Mesendoderm (in vitro differentiated cells): ENCODE measurements around the gene PCSK6.

ENCODE experiments used
- DNase-seq: peaks from one replicate; pipeline ENCODE4 v3.0.0; 2013
- H2AK5ac ChIP-seq: 2 replicates; pipeline ENCODE4 v1.6.1; 2013; ENCODE audit warnings: low read length, inconsistent platforms
- H2BK120ac ChIP-seq: 2 replicates; pipeline ENCODE4 v1.6.1; 2013; ENCODE audit warnings: low read depth, mild to moderate bottlenecking, low read length, moderate library complexity, mixed read lengths
- H2BK15ac ChIP-seq: replicated peaks from 2 replicates; pipeline ENCODE4 v1.6.1; 2013; ENCODE audit warnings: low read depth, mild to moderate bottlenecking, moderate library complexity
- H2BK5ac ChIP-seq: 2 replicates; pipeline ENCODE4 v1.6.1; 2013; ENCODE audit warnings: low read length, inconsistent platforms
- H3K18ac ChIP-seq: 2 replicates; pipeline ENCODE4 v1.6.1; 2013; ENCODE audit warnings: mild to moderate bottlenecking, low read length, mixed read lengths
- H3K23ac ChIP-seq: one replicate; pipeline ENCODE4 v1.6.1; 2013; ENCODE audit warnings: low read length
- H3K27ac ChIP-seq: 2 replicates; pipeline ENCODE4 v1.5.1; 2013; ENCODE audit warnings: low read depth, mild to moderate bottlenecking, inconsistent platforms, low read length, moderate library complexity
- H3K27me3 ChIP-seq: 2 replicates; pipeline ENCODE4 v1.6.1; 2013; ENCODE audit warnings: low read length, control low read depth, mild to moderate bottlenecking, inconsistent platforms; ENCODE audit not compliant: insufficient read depth, poor library complexity
- H3K36me3 ChIP-seq: 2 replicates; pipeline ENCODE4 v1.6.1; 2013; ENCODE audit warnings: low read length, inconsistent platforms; ENCODE audit not compliant: control insufficient read depth, insufficient read depth
- H3K4ac ChIP-seq: one replicate; pipeline ENCODE4 v1.6.1; 2013; ENCODE audit warnings: low read depth, mild to moderate bottlenecking, low read length, moderate library complexity
- H3K4me1 ChIP-seq: 2 replicates; pipeline ENCODE4 v1.6.1; 2013; ENCODE audit warnings: low read depth, low read length, inconsistent platforms; ENCODE audit not compliant: control insufficient read depth
- H3K4me2 ChIP-seq: 2 replicates; pipeline ENCODE4 v1.6.1; 2013; ENCODE audit warnings: low read length
- H3K4me3 ChIP-seq: 2 replicates; pipeline ENCODE4 v1.5.1; 2013; ENCODE audit warnings: mild to moderate bottlenecking, low read length
- H3K56ac ChIP-seq: one replicate; pipeline ENCODE4 v1.6.1; 2013; ENCODE audit warnings: low read length
- H3K79me1 ChIP-seq: 2 replicates; pipeline ENCODE4 v1.6.1; 2013; ENCODE audit warnings: low read length, inconsistent platforms
- H3K79me2 ChIP-seq: 2 replicates; pipeline ENCODE4 v1.6.1; 2013; ENCODE audit warnings: mild to moderate bottlenecking, low read length; ENCODE audit not compliant: control insufficient read depth, insufficient read depth
- H3K9ac ChIP-seq: 2 replicates; pipeline ENCODE4 v1.6.1; 2013; ENCODE audit warnings: low read length, inconsistent platforms
- H4K5ac ChIP-seq: one replicate; pipeline ENCODE4 v1.6.1; 2013; ENCODE audit warnings: low read length
- H4K8ac ChIP-seq: one replicate; pipeline ENCODE4 v1.6.1; 2013; ENCODE audit warnings: low read depth, mild to moderate bottlenecking, control low read depth, low read length, moderate library complexity
- WGBS: extraction: QIAGEN DNeasy Blood & Tissue Kit; methylation state at CpG from one replicate; pipeline ENCODE4 v1.1.7; 2013; ENCODE audit warnings: low lambda C conversion rate, missing lambda C conversion rate; ENCODE audit not compliant: insufficient coverage; ENCODE audit errors: extremely low coverage; 5-methylcytosine and 5-hydroxymethylcytosine counted together

Gene PCSK6

DNA sequence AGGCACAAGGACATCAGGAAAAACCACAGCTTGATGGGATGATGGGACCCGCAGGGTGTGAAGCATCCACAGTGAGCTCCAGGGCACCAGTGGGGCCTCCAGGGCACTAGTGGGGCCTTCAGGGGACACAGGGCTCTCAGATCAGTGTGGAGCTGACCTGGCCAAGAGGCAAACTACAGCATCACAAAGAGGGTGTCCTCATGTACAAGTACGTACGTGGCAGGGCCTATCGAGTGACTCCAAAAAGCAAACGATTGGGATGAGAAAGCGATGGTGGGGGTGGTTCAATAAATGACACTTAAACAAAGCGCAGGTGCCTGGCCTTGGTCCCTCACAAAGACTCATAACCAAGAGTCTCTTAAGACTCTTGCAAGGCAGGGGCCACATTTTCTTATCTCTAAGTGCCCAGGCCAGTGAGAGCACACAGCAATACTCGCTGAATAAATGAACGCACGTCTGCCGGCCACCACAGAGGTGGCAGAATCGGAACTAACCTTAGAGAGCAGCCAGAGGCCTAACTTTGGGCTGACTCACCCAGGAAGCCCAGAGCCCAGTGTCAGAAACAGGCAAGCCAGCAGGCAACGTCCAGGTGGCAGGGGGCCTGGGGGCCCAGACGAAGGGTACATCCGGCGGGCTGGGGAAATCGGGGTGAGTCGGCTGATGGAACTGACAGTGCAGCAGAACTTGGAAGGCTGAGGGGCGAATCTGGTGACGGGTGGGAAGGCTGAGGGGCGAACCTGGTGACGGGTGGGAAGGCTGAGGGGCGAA lies 8.7 kb downstream of the PCSK6 start:
- no peak for DNase-seq

DNA sequence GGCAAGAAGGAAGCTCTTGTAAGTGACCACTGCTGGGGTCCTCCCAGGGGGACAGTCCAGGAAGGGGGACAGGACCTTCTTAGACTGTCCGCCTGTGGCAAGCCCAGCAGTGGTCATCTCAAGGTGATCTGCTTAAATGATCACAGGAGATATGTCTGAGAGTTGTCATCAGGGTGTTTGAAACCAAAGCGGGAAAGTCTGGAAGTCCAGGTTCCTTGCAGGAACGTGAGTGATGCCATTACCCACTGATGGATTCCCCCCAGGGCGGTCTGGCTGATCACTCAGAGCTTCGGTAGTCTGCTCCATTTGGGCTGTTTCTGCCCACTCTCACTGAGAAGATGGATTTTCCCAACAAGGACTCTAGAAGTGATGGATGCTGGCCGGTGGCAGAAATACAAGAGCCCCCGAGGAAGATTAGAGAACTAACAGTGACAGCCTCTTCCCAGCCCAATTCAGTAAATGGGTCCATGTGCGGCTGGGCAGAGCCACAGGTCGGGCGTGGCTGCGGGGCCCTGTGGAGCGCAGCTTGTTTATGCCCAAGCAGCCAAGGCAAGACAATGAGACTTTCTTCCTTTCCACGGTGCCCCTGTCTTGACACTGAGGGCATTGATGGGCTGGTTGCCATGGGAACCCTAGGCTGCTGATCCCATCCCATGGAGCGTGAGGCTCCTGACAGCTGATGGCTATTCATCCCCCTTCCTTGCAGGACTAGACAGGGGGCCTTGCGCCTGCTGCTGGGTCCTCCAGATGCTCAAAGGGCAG lies 9.5 kb downstream of the PCSK6 start:
- no peak for DNase-seq
- Histone ChIP-seq H3K4ac (no peak overlapping the region), H2AK5ac (no peak overlapping the region), H3K4me1 (peaks cover 6% of the 10 kb centered on the region), H2BK15ac (no peak overlapping the region), H2BK5ac (no peak overlapping the region), H3K18ac (no peak overlapping the region), H4K8ac (no peak overlapping the region), H3K9ac (no peak overlapping the region), H3K56ac (no peak overlapping the region), H3K4me2 (no peak overlapping the region), H3K4me3 (no peak overlapping the region), H3K27me3 (no peaks in the 10 kb centered on the region), H2BK120ac (no peak overlapping the region), H3K27ac (no peak overlapping the region), H3K23ac (no peak overlapping the region), H3K79me1 (no peaks in the 10 kb centered on the region), H3K79me2 (no peaks in the 10 kb centered on the region), H3K36me3 (no peaks in the 10 kb centered on the region), H4K5ac (no peak overlapping the region)
- no CpG with 5 or more reads among the region's 15 CpGs for WGBS

More for the DNA sequence above, 8.7 kb downstream of the PCSK6 start:
- H2BK5ac ChIP-seq = no peak overlapping the region
- H3K56ac ChIP-seq = no peak overlapping the region
- H4K5ac ChIP-seq = no peak overlapping the region
- no peak overlapping the region for H3K18ac ChIP-seq
- no peak overlapping the region for H3K9ac ChIP-seq
- H3K36me3 ChIP-seq = no peaks in the 10 kb centered on the region
- no peak overlapping the region for H3K4ac ChIP-seq
- no peaks in the 10 kb centered on the region for H3K27me3 ChIP-seq
- no peak overlapping the region for H4K8ac ChIP-seq
- H3K4me1 ChIP-seq = peaks cover 6% of the 10 kb centered on the region
- no peak overlapping the region for H3K4me3 ChIP-seq
- H3K4me2 ChIP-seq = no peak overlapping the region
- no peak overlapping the region for H3K23ac ChIP-seq
- no peak overlapping the region for H3K27ac ChIP-seq
- no peaks in the 10 kb centered on the region for H3K79me1 ChIP-seq
- no CpG with 5 or more reads among the region's 23 CpGs for WGBS
- H2BK120ac ChIP-seq = no peak overlapping the region
- no peaks in the 10 kb centered on the region for H3K79me2 ChIP-seq
- H2AK5ac ChIP-seq = no peak overlapping the region
- no peak overlapping the region for H2BK15ac ChIP-seq

DNA sequence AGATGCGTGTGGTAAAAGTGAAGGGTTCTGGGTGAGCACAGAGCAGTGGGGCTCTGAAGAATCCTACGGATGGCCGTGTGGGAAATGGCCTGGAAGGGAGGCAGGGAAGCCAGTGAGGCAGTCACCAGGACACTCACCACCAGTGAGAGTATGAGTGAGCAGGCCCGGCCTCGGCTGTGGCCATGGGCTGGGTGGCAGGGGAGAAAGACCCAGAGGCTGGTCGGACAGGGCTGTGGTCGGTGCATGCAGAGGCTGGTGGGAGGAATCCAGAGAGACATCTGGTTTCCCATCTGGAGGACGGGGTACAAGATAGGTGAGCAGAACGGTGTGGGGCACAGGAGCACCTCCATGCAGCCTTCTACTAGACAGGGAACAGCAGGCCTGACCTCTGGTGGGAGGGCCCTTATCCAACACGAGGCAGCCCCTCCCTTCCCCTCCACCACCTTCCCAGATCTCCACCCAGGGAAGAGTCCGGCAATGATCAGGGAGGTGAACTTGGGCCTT lies 10.1 kb downstream of the PCSK6 start:
- H3K18ac ChIP-seq = no peak overlapping the region
- no peak for DNase-seq
- H4K5ac ChIP-seq = no peak overlapping the region
- no peaks in the 10 kb centered on the region for H3K27me3 ChIP-seq
- H3K56ac ChIP-seq = no peak overlapping the region
- H3K79me1 ChIP-seq = no peaks in the 10 kb centered on the region
- H3K4me2 ChIP-seq = no peak overlapping the region
- H2BK15ac ChIP-seq = no peak overlapping the region
- H2BK5ac ChIP-seq = no peak overlapping the region
- H2AK5ac ChIP-seq = no peak overlapping the region
- no peaks in the 10 kb centered on the region for H3K36me3 ChIP-seq
- H3K4ac ChIP-seq = no peak overlapping the region
- H3K23ac ChIP-seq = no peak overlapping the region
- H4K8ac ChIP-seq = no peak overlapping the region
- H3K4me1 ChIP-seq = peaks cover 6% of the 10 kb centered on the region
- no peak overlapping the region for H2BK120ac ChIP-seq
- H3K79me2 ChIP-seq = no peaks in the 10 kb centered on the region
- WGBS = no CpG with 5 or more reads among the region's 11 CpGs
- H3K9ac ChIP-seq = no peak overlapping the region
- H3K27ac ChIP-seq = no peak overlapping the region
- no peak overlapping the region for H3K4me3 ChIP-seq

- no peaks in the 10 kb centered on the region for H3K36me3 ChIP-seq
- no peak overlapping the region for H4K5ac ChIP-seq
- H3K27me3 ChIP-seq = no peaks in the 10 kb centered on the region
- no peak overlapping the region for H3K9ac ChIP-seq
- H3K4me3 ChIP-seq = no peak overlapping the region
- no peak overlapping the region for H3K23ac ChIP-seq
- no peak overlapping the region for H3K4ac ChIP-seq
- WGBS = no CpG with 5 or more reads among the region's 14 CpGs
- no peaks in the 10 kb centered on the region for H3K79me1 ChIP-seq
- no peak overlapping the region for H2AK5ac ChIP-seq
- H2BK120ac ChIP-seq = no peak overlapping the region
- DNase-seq = no peak
- no peak overlapping the region for H3K27ac ChIP-seq
- H2BK15ac ChIP-seq = no peak overlapping the region
- H3K4me1 ChIP-seq = peaks cover 6% of the 10 kb centered on the region
- H3K79me2 ChIP-seq = no peaks in the 10 kb centered on the region
- H2BK5ac ChIP-seq = no peak overlapping the region
- H3K4me2 ChIP-seq = no peak overlapping the region
- H3K56ac ChIP-seq = no peak overlapping the region
- no peak overlapping the region for H4K8ac ChIP-seq
- no peak overlapping the region for H3K18ac ChIP-seq
Measured at GRCh38 chr15:101478701-101479341, 10.7 kb downstream of the PCSK6 start.

GRCh38 chr15:101477851-101478362 lies 11.6 kb downstream of the PCSK6 start:
- H3K4me2 ChIP-seq = no peak overlapping the region
- H3K36me3 ChIP-seq = no peaks in the 10 kb centered on the region
- no peak overlapping the region for H3K18ac ChIP-seq
- no peak overlapping the region for H2AK5ac ChIP-seq
- no peak overlapping the region for H4K5ac ChIP-seq
- H4K8ac ChIP-seq = no peak overlapping the region
- no peak overlapping the region for H3K4ac ChIP-seq
- DNase-seq = peak; percentile 96
- H3K79me2 ChIP-seq = no peaks in the 10 kb centered on the region
- no peak overlapping the region for H3K9ac ChIP-seq
- H3K56ac ChIP-seq = no peak overlapping the region
- no peaks in the 10 kb centered on the region for H3K27me3 ChIP-seq
- H3K79me1 ChIP-seq = no peaks in the 10 kb centered on the region
- peaks cover 6% of the 10 kb centered on the region for H3K4me1 ChIP-seq
- no peak overlapping the region for H3K27ac ChIP-seq
- no peak overlapping the region for H2BK120ac ChIP-seq
- H2BK5ac ChIP-seq = no peak overlapping the region
- H3K23ac ChIP-seq = no peak overlapping the region
- no CpG with 5 or more reads among the region's 5 CpGs for WGBS
- H2BK15ac ChIP-seq = no peak overlapping the region
- no peak overlapping the region for H3K4me3 ChIP-seq
